Activated CD4-positive, alpha-beta T cell treated with anti-CD3 and anti-CD28 coated beads, Interleukin-2, amount 10 ng/mL, durations not matched to agents 24 days and 14 days (primary cell): ENCODE measurements around the gene CCDC28A. TPM values are rescaled to one million over a fixed set of nuclear protein-coding genes. Genes with fewer than 3 reads are reported as not detected.

Experiments
- DNase-seq: peaks from one replicate; pipeline ENCODE4 v3.0.0; 2022
- H3K27ac Mint-ChIP-seq: one replicate; pipeline ENCODE4 v1.8.0; 2022; ENCODE audit warnings: mild to moderate bottlenecking, mixed read lengths
- H3K27me3 Mint-ChIP-seq: one replicate; pipeline ENCODE4 v1.8.0; 2022; ENCODE audit warnings: mixed read lengths
- H3K36me3 Mint-ChIP-seq: one replicate; pipeline ENCODE4 v1.8.0; 2022; ENCODE audit warnings: low read depth, mild to moderate bottlenecking, mixed read lengths
- H3K4me1 Mint-ChIP-seq: one replicate; pipeline ENCODE4 v1.8.0; 2021; ENCODE audit warnings: mixed read lengths
- H3K4me3 Mint-ChIP-seq: one replicate; pipeline ENCODE4 v1.8.0; 2022; ENCODE audit warnings: mild to moderate bottlenecking, moderate library complexity, mixed read lengths
- H3K9me3 Mint-ChIP-seq: one replicate; pipeline ENCODE4 v1.8.0; 2021; ENCODE audit warnings: mixed read lengths
- intact Hi-C: fragments of 100-400 bp; cut with micrococcal nuclease; formaldehyde crosslinking; loops from one replicate; pipeline ENCODE4 v1.15.1; 2023
- total RNA-seq: library from RNA; stranded (reverse); gene quantifications from 2 replicates; pipeline ENCODE4 v1.2.3, GENCODE V29; 2022

CCDC28A gene
- total RNA-seq, 1 donor from 2014 or later: 19.2 TPM

- H3K9me3 Mint-ChIP-seq: no peaks in the 10 kb centered on the region
- H3K4me1 Mint-ChIP-seq: no peaks in the 10 kb centered on the region
- H3K27ac Mint-ChIP-seq: no peak overlapping the region
- intact Hi-C loops: no loop called here
- H3K4me3 Mint-ChIP-seq: no peak overlapping the region
- DNase-seq: no peak
- no peaks in the 10 kb centered on the region for H3K36me3 Mint-ChIP-seq
- H3K27me3 Mint-ChIP-seq: peaks cover 10% of the 10 kb centered on the region
These were observed 30.3 kb downstream of the CCDC28A start for GRCh38 chr6:138803861-138804260.

- DNase-seq: no peak
- no peaks in the 10 kb centered on the region for H3K9me3 Mint-ChIP-seq
- H3K27me3 Mint-ChIP-seq: peaks cover 12% of the 10 kb centered on the region
- no peak overlapping the region for H3K27ac Mint-ChIP-seq
- H3K36me3 Mint-ChIP-seq: no peaks in the 10 kb centered on the region
- H3K4me3 Mint-ChIP-seq: no peak overlapping the region
- no peaks in the 10 kb centered on the region for H3K4me1 Mint-ChIP-seq
- intact Hi-C loops: no loop called here
These were observed 31.6 kb downstream of the CCDC28A start for GRCh38 chr6:138805016-138805765.

- H3K9me3 Mint-ChIP-seq: no peaks in the 10 kb centered on the region
- H3K27me3 Mint-ChIP-seq: peaks cover 12% of the 10 kb centered on the region
- H3K27ac Mint-ChIP-seq: no peak overlapping the region
- H3K36me3 Mint-ChIP-seq: no peaks in the 10 kb centered on the region
- intact Hi-C loops: no loop called here
- no peak for DNase-seq
- H3K4me1 Mint-ChIP-seq: no peaks in the 10 kb centered on the region
- no peak overlapping the region for H3K4me3 Mint-ChIP-seq
These were observed 33.3 kb downstream of the CCDC28A start for GRCh38 chr6:138806889-138807288.

GRCh38 chr6:138809677-138810076 lies 36.1 kb downstream of the CCDC28A start:
- intact Hi-C loops: no loop called here

GRCh38 chr6:138811866-138812265 lies 38.3 kb downstream of the CCDC28A start:
- DNase-seq: no peak
- Mint-ChIP-seq H3K27ac (no peak overlapping the region), H3K36me3 (no peaks in the 10 kb centered on the region), H3K4me1 (peaks cover 6% of the 10 kb centered on the region), H3K4me3 (no peak overlapping the region), H3K27me3 (peaks cover 11% of the 10 kb centered on the region), H3K9me3 (no peaks in the 10 kb centered on the region)
- intact Hi-C loops: no loop called here

More at GRCh38 chr6:138809677-138810076, 36.1 kb downstream of the CCDC28A start:
- Mint-ChIP-seq H3K27ac (no peak overlapping the region), H3K9me3 (no peaks in the 10 kb centered on the region), H3K36me3 (no peaks in the 10 kb centered on the region), H3K4me3 (no peak overlapping the region), H3K4me1 (no peaks in the 10 kb centered on the region), H3K27me3 (peaks cover 14% of the 10 kb centered on the region)
- no peak for DNase-seq

- Mint-ChIP-seq H3K36me3 (no peaks in the 10 kb centered on the region), H3K4me1 (peaks cover 25% of the 10 kb centered on the region), H3K27me3 (peaks cover 2% of the 10 kb centered on the region), H3K4me3 (no peak overlapping the region), H3K9me3 (no peaks in the 10 kb centered on the region), H3K27ac (no peak overlapping the region)
- intact Hi-C loops: no loop called here
- no peak for DNase-seq
These were observed 40.7 kb downstream of the CCDC28A start for GRCh38 chr6:138814179-138814834.

GRCh38 chr6:138815221-138815620 lies 41.7 kb downstream of the CCDC28A start:
- H3K27me3 Mint-ChIP-seq: peaks cover 2% of the 10 kb centered on the region

GRCh38 chr6:138815797-138816528 lies 42.4 kb downstream of the CCDC28A start:
- H3K27ac Mint-ChIP-seq: peak overlapping the region; percentile 75
- H3K36me3 Mint-ChIP-seq: no peaks in the 10 kb centered on the region
- intact Hi-C loops: loop anchor here (1.0 to 5.0 kb wide), 5 partner anchors 76 to 549 kb away; partner anchors contain the start of genes ABRACL and REPS1
- peaks cover 29% of the 10 kb centered on the region for H3K4me1 Mint-ChIP-seq
- H3K27me3 Mint-ChIP-seq: peaks cover 2% of the 10 kb centered on the region
- peak; percentile 70 for DNase-seq
- H3K9me3 Mint-ChIP-seq: no peaks in the 10 kb centered on the region
- H3K4me3 Mint-ChIP-seq: no peak overlapping the region

More at GRCh38 chr6:138815221-138815620, 41.7 kb downstream of the CCDC28A start:
- no peak overlapping the region for H3K27ac Mint-ChIP-seq
- no peak overlapping the region for H3K4me3 Mint-ChIP-seq
- no peaks in the 10 kb centered on the region for H3K36me3 Mint-ChIP-seq
- DNase-seq: no peak
- intact Hi-C loops: loop anchor here (5.0 kb wide), 2 partner anchors 77 to 312 kb away; no protein-coding TSS in a partner anchor
- H3K9me3 Mint-ChIP-seq: no peaks in the 10 kb centered on the region
- H3K4me1 Mint-ChIP-seq: peaks cover 29% of the 10 kb centered on the region

- no peak for DNase-seq
- Mint-ChIP-seq H3K27me3 (peaks cover 2% of the 10 kb centered on the region), H3K4me3 (peak overlapping the region; percentile 45), H3K9me3 (no peaks in the 10 kb centered on the region), H3K27ac (peak overlapping the region; percentile 79), H3K4me1 (peaks cover 29% of the 10 kb centered on the region), H3K36me3 (no peaks in the 10 kb centered on the region)
- intact Hi-C loops: loop anchor here (2.0 to 5.0 kb wide), 7 partner anchors 75 to 547 kb away; partner anchors contain the start of genes ABRACL and TXLNB
These were observed 44.2 kb downstream of the CCDC28A start for GRCh38 chr6:138817799-138818198.

GRCh38 chr6:138818496-138819194 lies 45.1 kb downstream of the CCDC28A start:
- Mint-ChIP-seq H3K9me3 (no peaks in the 10 kb centered on the region), H3K27ac (peak overlapping the region; percentile 79), H3K36me3 (no peaks in the 10 kb centered on the region), H3K4me3 (peak overlapping the region; percentile 45), H3K4me1 (peaks cover 29% of the 10 kb centered on the region), H3K27me3 (no peaks in the 10 kb centered on the region)
- intact Hi-C loops: loop anchor here (2.0 to 5.0 kb wide), 5 partner anchors 74 to 472 kb away; partner anchors contain the start of gene TXLNB
- DNase-seq: no peak

- DNase-seq: no peak
- H3K27ac Mint-ChIP-seq: peak overlapping the region; percentile 16
- H3K27me3 Mint-ChIP-seq: no peaks in the 10 kb centered on the region
- no peaks in the 10 kb centered on the region for H3K36me3 Mint-ChIP-seq
- H3K9me3 Mint-ChIP-seq: no peaks in the 10 kb centered on the region
- no peak overlapping the region for H3K4me3 Mint-ChIP-seq
- H3K4me1 Mint-ChIP-seq: peaks cover 29% of the 10 kb centered on the region
- intact Hi-C loops: no loop called here
These were observed 48.0 kb downstream of the CCDC28A start for GRCh38 chr6:138821519-138821918.

- Mint-ChIP-seq H3K27ac (peak overlapping the region; percentile 14), H3K4me1 (peaks cover 8% of the 10 kb centered on the region), H3K4me3 (no peak overlapping the region), H3K36me3 (no peaks in the 10 kb centered on the region), H3K27me3 (no peaks in the 10 kb centered on the region), H3K9me3 (peaks cover 4% of the 10 kb centered on the region)
- DNase-seq: peak; percentile 71
- intact Hi-C loops: no loop called here
These were observed 51.0 kb downstream of the CCDC28A start for GRCh38 chr6:138824482-138825144.

GRCh38 chr6:138830248-138830647 lies 56.7 kb downstream of the CCDC28A start:
- Mint-ChIP-seq H3K27me3 (no peaks in the 10 kb centered on the region), H3K27ac (no peak overlapping the region), H3K36me3 (no peaks in the 10 kb centered on the region), H3K4me1 (no peaks in the 10 kb centered on the region), H3K4me3 (no peak overlapping the region), H3K9me3 (peaks cover 4% of the 10 kb centered on the region)
- DNase-seq: no peak
- intact Hi-C loops: no loop called here
